ENCODE measurements around the gene ATP2C2.

ATP2C2 gene

DNA sequence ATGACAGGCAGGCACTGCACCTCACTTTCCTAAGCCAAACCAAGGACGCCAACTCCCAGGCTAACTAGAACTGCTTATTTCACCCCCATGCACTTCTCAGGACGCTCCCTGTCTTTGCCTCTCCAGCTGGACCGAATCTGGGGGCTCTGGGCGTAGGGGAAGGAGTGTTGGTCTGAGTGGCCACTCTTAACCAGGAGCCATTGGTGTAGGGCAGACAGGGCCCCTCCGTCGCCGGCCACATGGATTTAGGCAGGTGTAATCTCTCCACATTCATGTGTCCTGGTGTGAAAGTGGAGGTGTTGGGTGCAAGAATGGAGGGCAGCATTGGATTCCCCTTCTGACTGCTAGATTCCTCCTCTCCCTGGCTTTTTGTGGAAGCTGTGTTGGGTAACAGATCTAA is 9.8 kb downstream of the ATP2C2 start:
- Histone ChIP-seq H3K27me3 (peaks cover 0 to 10% of the 10 kb centered on the region in 2 donors), H3K9me3 (no peaks in the 10 kb centered on the region), H3K4me3 (no peak overlapping the region), H3K36me3 (no peaks in the 10 kb centered on the region), H3K4me1 (no peaks in the 10 kb centered on the region), H3K27ac (no peak overlapping the region)
- TF ChIP-seq, protein P1, sequence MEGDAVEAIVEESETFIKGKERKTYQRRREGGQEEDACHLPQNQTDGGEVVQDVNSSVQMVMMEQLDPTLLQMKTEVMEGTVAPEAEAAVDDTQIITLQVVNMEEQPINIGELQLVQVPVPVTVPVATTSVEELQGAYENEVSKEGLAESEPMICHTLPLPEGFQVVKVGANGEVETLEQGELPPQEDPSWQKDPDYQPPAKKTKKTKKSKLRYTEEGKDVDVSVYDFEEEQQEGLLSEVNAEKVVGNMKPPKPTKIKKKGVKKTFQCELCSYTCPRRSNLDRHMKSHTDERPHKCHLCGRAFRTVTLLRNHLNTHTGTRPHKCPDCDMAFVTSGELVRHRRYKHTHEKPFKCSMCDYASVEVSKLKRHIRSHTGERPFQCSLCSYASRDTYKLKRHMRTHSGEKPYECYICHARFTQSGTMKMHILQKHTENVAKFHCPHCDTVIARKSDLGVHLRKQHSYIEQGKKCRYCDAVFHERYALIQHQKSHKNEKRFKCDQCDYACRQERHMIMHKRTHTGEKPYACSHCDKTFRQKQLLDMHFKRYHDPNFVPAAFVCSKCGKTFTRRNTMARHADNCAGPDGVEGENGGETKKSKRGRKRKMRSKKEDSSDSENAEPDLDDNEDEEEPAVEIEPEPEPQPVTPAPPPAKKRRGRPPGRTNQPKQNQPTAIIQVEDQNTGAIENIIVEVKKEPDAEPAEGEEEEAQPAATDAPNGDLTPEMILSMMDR (IDR thresholded peaks at IDR 0.05): no peak
- intact Hi-C loops (cut with DNase I; ENCODE audit: low total_unique reads): no loop called here
- peak in 1 of 2 donors; percentile 19 for DNase-seq

DNA sequence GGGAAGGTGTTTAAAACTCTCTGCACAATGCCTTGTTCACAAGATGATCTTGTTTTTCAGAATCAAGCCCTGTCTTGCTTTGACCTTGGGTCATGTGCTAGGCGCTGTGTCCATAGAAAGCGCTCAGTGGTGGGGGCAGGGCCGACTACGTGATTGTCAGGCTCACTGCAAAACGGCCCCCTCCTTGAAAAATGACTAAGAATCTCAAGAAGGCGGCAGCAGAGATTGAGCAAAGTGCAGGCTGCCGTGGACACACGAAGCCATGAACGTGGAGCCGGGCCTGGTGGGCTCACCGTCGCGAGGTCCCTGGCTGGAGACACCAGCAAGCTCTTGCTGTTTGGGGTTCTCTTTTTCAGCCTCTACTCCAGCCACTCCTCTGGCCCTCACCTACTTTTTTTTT is 10.2 kb downstream of the ATP2C2 start:
- Histone ChIP-seq H3K9me3 (no peaks in the 10 kb centered on the region), H3K4me3 (no peak overlapping the region), H3K27ac (no peak overlapping the region), H3K4me1 (no peaks in the 10 kb centered on the region), H3K36me3 (no peaks in the 10 kb centered on the region), H3K27me3 (peaks cover 0 to 7% of the 10 kb centered on the region in 2 donors)
- TF ChIP-seq, protein P1 (IDR thresholded peaks at IDR 0.05): no peak
- peak in 1 of 2 donors; percentile 17 for DNase-seq
- intact Hi-C loops (cut with DNase I; ENCODE audit: low total_unique reads): no loop called here

- TF ChIP-seq, protein P1 (IDR thresholded peaks at IDR 0.05): no peak
- DNase-seq: no peak
- H3K27ac ChIP-seq: no peak overlapping the region
Measured at GRCh38 chr16:84379008-84379708, 10.8 kb downstream of the ATP2C2 start.

DNA sequence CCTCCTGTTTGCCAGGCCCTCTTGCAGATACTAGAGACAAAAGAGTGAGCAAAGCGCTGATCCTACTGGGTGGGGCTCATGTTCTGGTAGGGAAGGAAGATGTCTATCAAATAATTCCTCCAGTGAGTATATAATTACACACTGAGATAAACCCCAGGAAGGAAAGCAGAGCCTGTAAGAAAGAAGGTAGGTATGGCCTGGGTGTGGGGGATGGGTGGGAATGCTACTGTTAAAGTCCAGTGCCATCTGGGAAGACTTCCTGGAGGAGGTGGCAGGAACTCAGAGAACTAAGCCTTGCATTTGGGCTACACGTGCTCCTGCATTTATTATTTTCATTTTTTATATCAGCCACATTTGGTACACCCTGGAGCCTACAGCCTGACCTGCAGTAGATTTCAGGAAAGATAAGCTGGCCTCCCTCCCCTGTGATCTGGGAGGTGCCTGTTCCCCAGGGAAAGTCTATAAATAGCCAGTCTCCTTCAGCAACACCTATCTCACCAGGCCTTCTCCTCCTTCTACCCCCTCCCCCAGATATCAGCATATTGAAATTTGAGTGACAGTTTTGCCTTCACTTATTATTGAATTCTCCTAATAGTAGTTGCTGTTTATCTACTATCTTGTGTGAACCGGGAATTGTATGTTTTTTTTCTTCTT is 11.5 kb downstream of the ATP2C2 start:
- DNase-seq: peak in 1 of 2 donors; percentile 23
- Histone ChIP-seq H3K27me3 (peaks cover 0 to 9% of the 10 kb centered on the region in 2 donors), H3K27ac (no peak overlapping the region), H3K36me3 (no peaks in the 10 kb centered on the region), H3K9me3 (no peaks in the 10 kb centered on the region), H3K4me3 (no peak overlapping the region), H3K4me1 (no peaks in the 10 kb centered on the region)
- intact Hi-C loops (cut with DNase I; ENCODE audit: low total_unique reads): no loop called here
- TF ChIP-seq, protein P1 (IDR thresholded peaks at IDR 0.05): no peak

More at GRCh38 chr16:84379008-84379708, 10.8 kb downstream of the ATP2C2 start:
- peaks cover 0 to 9% of the 10 kb centered on the region in 2 donors for H3K27me3 ChIP-seq
- H3K36me3 ChIP-seq: no peaks in the 10 kb centered on the region
- intact Hi-C loops (cut with DNase I; ENCODE audit: low total_unique reads): no loop called here
- H3K9me3 ChIP-seq: no peaks in the 10 kb centered on the region
- no peaks in the 10 kb centered on the region for H3K4me1 ChIP-seq
- H3K4me3 ChIP-seq: no peak overlapping the region

GRCh38 chr16:84380405-84380804 is 12.1 kb downstream of the ATP2C2 start:
- no peak overlapping the region for H3K27ac ChIP-seq
- peak in 1 of 2 donors; percentile 37 for DNase-seq
- TF ChIP-seq, protein P1 (IDR thresholded peaks at IDR 0.05): no peak
- intact Hi-C loops (cut with DNase I; ENCODE audit: low total_unique reads): no loop called here
- H3K9me3 ChIP-seq: no peaks in the 10 kb centered on the region
- no peaks in the 10 kb centered on the region for H3K4me1 ChIP-seq
- H3K36me3 ChIP-seq: no peaks in the 10 kb centered on the region
- H3K27me3 ChIP-seq: peaks cover 0 to 9% of the 10 kb centered on the region in 2 donors
- H3K4me3 ChIP-seq: no peak overlapping the region

All from tibial artery (tissue), 4 donors.